ENCODE data around the gene DLGAP1. TPM values are rescaled to one million over a fixed set of nuclear protein-coding genes. Genes with fewer than 3 reads are reported as not detected.

The DLGAP1 gene
- polyA plus RNA-seq, 1 of the 3 experiments (the other 2 are of a cell fraction), result not detected

GRCh38 chr18:3599861-3600260, 855.2 kb downstream of the DLGAP1 start:
- no peaks in the 10 kb centered on the region for H4K20me1 ChIP-seq (ENCODE audit: insufficient read depth)
- POLR2A ChIA-PET, result no interaction called here
- H3K9me2 ChIP-seq, result no peaks in the 10 kb centered on the region
- no peak overlapping the region for H3K4me3 ChIP-seq (ENCODE audit: low read depth in 2 of 2, low read length in 1 of 2)
- peaks cover 0 to 4% of the 10 kb centered on the region in 2 experiments for H3K36me3 ChIP-seq (replicated peaks in 1 of 2; ENCODE audit: control insufficient read depth in 1 of 2, insufficient read depth in 2 of 2, low read length in 1 of 2)
- no peak overlapping the region for H3K9ac ChIP-seq
- CTCF ChIA-PET, result interaction anchor here (1.0 to 1.5 kb wide), 3 partner anchors 15 to 302 kb away, joined by 3 to 6 read pairs (median 3); no protein-coding TSS in a partner anchor
- no peak overlapping the region for H3K4me2 ChIP-seq
- no peak for TF ChIP-seq EP300 (IDR thresholded peaks at IDR 0.05; ENCODE audit: borderline replicate concordance in 1 of 2, low read depth in 1 of 2, low read length in 1 of 2)
- no peak for TF ChIP-seq CHD2 (IDR thresholded peaks at IDR 0.05; ENCODE audit: low read length, partially characterized antibody)
- no peak for TF ChIP-seq ZBTB33 (IDR thresholded peaks at IDR 0.05; ENCODE audit: borderline replicate concordance, low read depth)
- TF ChIP-seq MXI1 (IDR thresholded peaks at IDR 0.05; ENCODE audit: low read depth, low read length), result no peak
- no peak for TF ChIP-seq TCF12 (IDR thresholded peaks at IDR 0.05)
- TF ChIP-seq RFX5 (IDR thresholded peaks at IDR 0.05; ENCODE audit: low read length), result no peak
- TF ChIP-seq USF1 (IDR thresholded peaks at IDR 0.05; ENCODE audit: borderline replicate concordance, low read depth), result no peak
- TF ChIP-seq RAD21 (IDR thresholded peaks at IDR 0.05; ENCODE audit: low read length), result no peak
- TF ChIP-seq TAF1 (IDR thresholded peaks at IDR 0.05; ENCODE audit: borderline replicate concordance, low read depth, low read length), result no peak
- TF ChIP-seq JUND (IDR thresholded peaks at IDR 0.05), result no peak
- TF ChIP-seq GABPA (IDR thresholded peaks at IDR 0.05; ENCODE audit: low read depth), result no peak
- TF ChIP-seq USF2 (IDR thresholded peaks at IDR 0.05; ENCODE audit: borderline replicate concordance, low read depth, low read length), result no peak
- no peak for TF ChIP-seq ELF1 (IDR thresholded peaks at IDR 0.05)
- TF ChIP-seq FOSL2 (IDR thresholded peaks at IDR 0.05; ENCODE audit: borderline replicate concordance, low read depth), result no peak
- TF ChIP-seq SIN3A (IDR thresholded peaks at IDR 0.05; ENCODE audit: borderline replicate concordance, low read depth, low read length), result no peak
- no peak for TF ChIP-seq RCOR1 (IDR thresholded peaks at IDR 0.05; ENCODE audit: low read length)
- peaks cover 37% of the 10 kb centered on the region for H3K79me2 ChIP-seq (ENCODE audit: insufficient read depth)
- H3K9me3 ChIP-seq, result no peaks in the 10 kb centered on the region
- 92% methylated on average over 6 of the region's 6 CpGs for WGBS (ENCODE audit: low lambda C conversion rate)
- H2AFZ ChIP-seq (ENCODE audit: low read depth), result no peak overlapping the region
- H3F3A ChIP-seq (replicated peaks; ENCODE audit: insufficient read depth), result peaks cover 48% of the 10 kb centered on the region
- H3K27ac ChIP-seq (ENCODE audit: low read depth in 2 of 2, low read length in 1 of 2), result no peak overlapping the region; a peak in 1 of 4 replicates
- H3K27me3 ChIP-seq (ENCODE audit: insufficient read depth), result no peaks in the 10 kb centered on the region
- peaks cover 37 to 41% of the 10 kb centered on the region in 2 experiments for H3K4me1 ChIP-seq (ENCODE audit: control insufficient read depth in 1 of 2, insufficient read depth in 2 of 2, low read depth in 1 of 2, low read length in 1 of 2)
- no peak for DNase-seq
